Fibroblast of the aortic adventitia (primary cell): ENCODE results near the gene ADA. TPM values are rescaled to one million over a fixed set of nuclear protein-coding genes. Genes with fewer than 3 reads are reported as not detected.

Experiments
- DNase-seq: peaks from one replicate; pipeline ENCODE4 v3.0.0-alpha.2; 2010; ENCODE audit warnings: low read depth
- H3K4me3 ChIP-seq: 2 replicates; pipeline ENCODE4 v1.5.1; 2011; ENCODE audit warnings: low read depth, mild to moderate bottlenecking, control low read depth, low read length, moderate library complexity
- total RNA-seq: library from RNA; depleted of rRNA; stranded (reverse); fragments of >200 nt; gene quantifications from 2 replicates; pipeline ENCODE4 v1.2.3, GENCODE V29; 2012; ENCODE audit warnings: low replicate concordance
- TF ChIP-seq, protein P1 (sequence below): IDR thresholded peaks from 2 replicates; pipeline ENCODE4 v1.5.1; 2011; ENCODE audit warnings: mild to moderate bottlenecking, low read length, control low read depth, inconsistent platforms; ENCODE audit not compliant: insufficient read depth

Gene ADA
- total RNA-seq, 1 donor: 4.6 TPM

GRCh38 chr20:44601801-44602204 lies 49.7 kb downstream of the ADA start:
- peak; percentile 93 for DNase-seq
- TF ChIP-seq, protein P1, sequence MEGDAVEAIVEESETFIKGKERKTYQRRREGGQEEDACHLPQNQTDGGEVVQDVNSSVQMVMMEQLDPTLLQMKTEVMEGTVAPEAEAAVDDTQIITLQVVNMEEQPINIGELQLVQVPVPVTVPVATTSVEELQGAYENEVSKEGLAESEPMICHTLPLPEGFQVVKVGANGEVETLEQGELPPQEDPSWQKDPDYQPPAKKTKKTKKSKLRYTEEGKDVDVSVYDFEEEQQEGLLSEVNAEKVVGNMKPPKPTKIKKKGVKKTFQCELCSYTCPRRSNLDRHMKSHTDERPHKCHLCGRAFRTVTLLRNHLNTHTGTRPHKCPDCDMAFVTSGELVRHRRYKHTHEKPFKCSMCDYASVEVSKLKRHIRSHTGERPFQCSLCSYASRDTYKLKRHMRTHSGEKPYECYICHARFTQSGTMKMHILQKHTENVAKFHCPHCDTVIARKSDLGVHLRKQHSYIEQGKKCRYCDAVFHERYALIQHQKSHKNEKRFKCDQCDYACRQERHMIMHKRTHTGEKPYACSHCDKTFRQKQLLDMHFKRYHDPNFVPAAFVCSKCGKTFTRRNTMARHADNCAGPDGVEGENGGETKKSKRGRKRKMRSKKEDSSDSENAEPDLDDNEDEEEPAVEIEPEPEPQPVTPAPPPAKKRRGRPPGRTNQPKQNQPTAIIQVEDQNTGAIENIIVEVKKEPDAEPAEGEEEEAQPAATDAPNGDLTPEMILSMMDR: no peak
- H3K4me3 ChIP-seq: no peak overlapping the region

- DNase-seq: no peak
- H3K4me3 ChIP-seq: no peak overlapping the region
- TF ChIP-seq, protein P1: no peak
Observed at GRCh38 chr20:44601236-44601671, 50.2 kb downstream of the ADA start.

DNA sequence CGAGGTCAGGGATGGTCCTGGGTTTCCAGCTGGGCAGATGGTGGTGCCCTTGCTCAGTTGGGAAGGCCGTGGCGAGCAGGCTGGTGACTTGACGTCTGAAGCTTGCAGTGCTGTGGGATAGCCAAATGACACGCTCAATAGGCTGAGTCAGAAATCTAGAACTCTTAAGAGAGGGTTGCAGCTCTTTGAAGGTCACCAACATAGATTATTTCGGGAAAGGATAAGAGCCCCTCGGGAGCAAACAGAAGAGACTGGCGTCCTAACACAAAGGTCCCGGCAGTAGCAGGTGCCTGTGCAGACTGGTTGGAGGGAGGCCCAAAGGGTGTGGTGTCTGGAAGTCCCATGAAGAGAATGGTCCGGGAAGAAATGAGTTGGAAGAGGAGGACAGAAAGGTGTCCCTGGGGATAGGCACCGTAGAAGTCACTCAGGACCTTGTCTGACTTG lies 50.7 kb downstream of the ADA start:
- peak; percentile 41 for DNase-seq

DNA sequence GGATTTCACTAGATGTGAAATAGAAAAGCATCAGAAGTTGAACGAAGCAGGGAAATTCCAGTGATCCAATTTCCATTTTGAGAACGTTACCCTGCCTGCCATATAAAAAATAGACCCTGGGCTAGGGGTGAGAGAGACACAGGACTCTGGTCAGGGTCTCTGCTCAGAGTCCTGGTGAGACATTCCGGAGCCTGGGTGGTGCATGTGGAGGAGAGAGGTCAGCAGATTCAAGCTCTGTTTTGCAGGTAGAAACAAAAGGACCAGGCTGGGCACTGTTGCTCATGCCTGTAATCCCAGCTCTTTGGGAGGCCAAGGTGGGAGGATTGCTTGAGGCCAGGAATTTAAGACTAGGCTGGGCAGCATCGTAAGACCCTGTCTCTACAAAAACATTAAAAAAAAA lies 51.2 kb downstream of the ADA start:
- DNase-seq: no peak

More for the DNA sequence above, 50.7 kb downstream of the ADA start:
- no peak overlapping the region for H3K4me3 ChIP-seq
- TF ChIP-seq, protein P1: no peak

DNA sequence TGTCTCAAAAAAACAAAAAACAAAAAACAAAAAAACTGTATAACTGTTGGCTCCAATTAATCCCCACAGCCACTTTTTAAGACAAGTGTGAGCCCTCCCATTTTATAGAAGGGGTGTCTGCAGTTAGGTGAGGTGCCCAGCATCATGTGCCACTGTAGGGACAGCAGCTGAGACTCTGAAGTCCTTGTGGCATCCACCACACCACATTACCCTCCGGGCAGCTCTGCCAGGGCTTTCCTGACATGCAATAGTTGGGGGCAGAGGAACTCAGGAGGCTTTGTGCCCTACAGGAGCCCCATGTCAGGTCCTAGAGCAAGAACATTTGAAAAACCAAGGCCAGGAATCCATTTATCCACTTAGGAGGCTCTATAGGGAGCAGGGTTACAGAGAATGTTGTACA lies 51.8 kb downstream of the ADA start:
- no peak for DNase-seq
- no peak overlapping the region for H3K4me3 ChIP-seq
- TF ChIP-seq, protein P1: no peak

More for the DNA sequence above, 51.2 kb downstream of the ADA start:
- H3K4me3 ChIP-seq: no peak overlapping the region
- TF ChIP-seq, protein P1: no peak

DNA sequence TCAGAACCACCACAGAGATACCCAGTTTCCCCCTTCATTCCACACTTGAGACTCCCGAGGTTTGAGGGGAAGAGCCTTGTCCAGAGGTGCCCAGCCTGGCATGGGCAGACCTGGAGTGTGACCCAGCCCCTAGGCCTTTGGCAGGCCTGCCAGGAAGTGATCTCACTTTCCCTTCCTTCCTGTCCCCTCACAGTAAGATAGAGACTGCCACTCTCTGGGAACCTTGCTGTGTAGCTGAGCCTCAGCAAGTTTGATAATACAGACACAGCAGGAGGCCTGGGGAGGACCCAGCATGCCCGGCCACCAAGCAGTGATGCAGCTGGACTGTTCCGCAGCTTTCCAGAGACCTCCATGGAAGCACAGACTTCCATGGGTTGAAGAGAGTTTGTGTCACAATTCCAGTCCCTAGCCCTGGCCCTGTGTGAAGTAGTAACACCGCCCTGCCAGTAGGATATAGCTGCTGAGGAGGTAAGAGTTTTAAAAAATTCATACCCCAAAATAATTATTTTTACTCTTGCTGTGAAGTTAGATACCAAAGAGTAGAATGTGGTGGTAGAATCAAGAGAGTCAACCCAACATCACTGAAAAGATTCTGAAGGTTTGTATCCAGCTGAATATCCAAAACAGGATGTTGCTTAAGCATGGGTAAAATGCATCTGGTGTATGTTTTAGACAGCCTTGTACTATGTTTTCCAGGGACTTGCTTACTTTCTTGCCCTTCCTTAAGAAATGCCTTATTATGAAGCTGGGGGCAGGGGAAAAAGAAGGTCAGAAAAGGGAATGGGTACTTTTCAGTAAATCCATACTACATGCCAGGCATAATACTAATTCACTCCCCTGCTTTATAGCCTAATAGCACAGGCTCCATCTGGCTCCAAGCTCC lies 52.8 kb downstream of the ADA start:
- TF ChIP-seq, protein P1: peak; percentile 17
- no peak overlapping the region for H3K4me3 ChIP-seq
- DNase-seq: peak; percentile 27
